A549 (cell line): ENCODE measurements around the gene HRC. TPM values are rescaled to one million over a fixed set of nuclear protein-coding genes. Genes with fewer than 3 reads are reported as not detected.
A peak's percentile ranks its signal among the peaks of the same experiment; 100 is the strongest.

Experiments
- ATAC-seq, 2 experiments: fragments of 200-7000 bp in 1 of 2; fragments of >200 bp in 1 of 2; cut with Nextera tagmentation in 1 of 2; cut with Tn5 transposase in 1 of 2; 3 replicates each; pipeline versions ENCODE4 v1.8.0 to v1.9.1; 2018 to 2020; ENCODE audit warnings: mild to moderate bottlenecking in 1 of 2, moderate library complexity in 1 of 2
- CTCF ChIA-PET: fragments of 300-600 bp; sonication (Branson Sonifier 250); formaldehyde crosslinking; extraction: SDS; loops from one replicate; lab custom pipeline; 2021; ENCODE audit warnings: antibody characterized with exemption, inconsistent platforms; lab: Yijun Ruan, JAX
- POLR2A ChIA-PET: fragments of 350-600 bp; formaldehyde crosslinking; extraction: SDS; loops from one replicate; lab custom pipeline; 2021; ENCODE audit warnings: antibody characterized with exemption, inconsistent platforms; lab: Yijun Ruan, JAX
- DNase-seq, 2 experiments: peaks; one replicate each; pipeline versions ENCODE4 v3.0.0 to v3.0.0-alpha.2; 2011 to 2016; ENCODE audit warnings: low read depth in 1 of 2, low spot score in 1 of 2
- FAIRE-seq: peaks from 2 replicates; lab custom pipeline; 2011; peaks lifted over from hg19 to GRCh38; lab: Jason Lieb, UNC
- H3K27ac ChIP-seq, 2 experiments: fragments of >200 bp; sonication (Bioruptor Twin); formaldehyde crosslinking; 3 replicates each; pipeline ENCODE4 v1.5.1; 2016 to 2017
- H3K4me1 ChIP-seq: fragments of >200 bp; sonication (Bioruptor Twin); formaldehyde crosslinking; 3 replicates; pipeline ENCODE4 v1.6.1; 2016
- H3K4me2 ChIP-seq: fragments of >200 bp; sonication (Bioruptor Twin); formaldehyde crosslinking; 3 replicates; pipeline ENCODE4 v1.6.1; 2016
- H3K4me3 ChIP-seq: fragments of >200 bp; sonication (Bioruptor Twin); formaldehyde crosslinking; 3 replicates; pipeline ENCODE4 v1.5.1; 2016
- H3K9me3 ChIP-seq: fragments of >200 bp; sonication (Bioruptor Twin); formaldehyde crosslinking; 3 replicates; pipeline ENCODE4 v1.6.1; 2016
- ATOH8 ChIP-seq: fragments of 250-450 bp; sonication (Bioruptor Pico); IDR thresholded peaks from 2 replicates; pipeline ENCODE4 v1.5.0; 2020; ENCODE audit warnings: low read depth, mild to moderate bottlenecking, moderate library complexity
- BCL3 ChIP-seq: fragments of >200 bp; sonication (Bioruptor Twin); formaldehyde crosslinking; IDR thresholded peaks from 3 replicates; pipeline ENCODE4 v1.6.1; 2016
- CBX2 ChIP-seq: fragments of 200-600 bp; sonication (generic); IDR thresholded peaks from 2 replicates; pipeline ENCODE4 v1.6.1; 2016; ENCODE audit warnings: low read depth, mild to moderate bottlenecking, borderline replicate concordance
- CBX8 ChIP-seq: fragments of 200-600 bp; sonication (generic); IDR thresholded peaks from 2 replicates; pipeline ENCODE4 v1.6.1; 2016
- CHD4 ChIP-seq: fragments of 200-600 bp; sonication (generic); IDR thresholded peaks from 2 replicates; pipeline ENCODE4 v1.6.1; 2016; ENCODE audit warnings: antibody characterized with exemption, mild to moderate bottlenecking, borderline replicate concordance
- E2F6 ChIP-seq: IDR thresholded peaks from 2 replicates; pipeline ENCODE4 v1.6.1; 2012; ENCODE audit warnings: low read depth, borderline replicate concordance
- EHMT2 ChIP-seq: fragments of 200-600 bp; sonication (generic); IDR thresholded peaks from 2 replicates; pipeline ENCODE4 v1.6.1; 2016; ENCODE audit warnings: antibody characterized with exemption, low read depth, mild to moderate bottlenecking, moderate library complexity
- ESRRA ChIP-seq: fragments of 150-350 bp; IDR thresholded peaks from 2 replicates; pipeline ENCODE4 v1.6.1; 2014; ENCODE audit warnings: mild to moderate bottlenecking, low read length, borderline replicate concordance
- FOSL2 ChIP-seq, 2 experiments: fragments of 450-650 bp in 1 of 2; fragments of >200 bp in 1 of 2; sonication (Bioruptor Twin) in 1 of 2; formaldehyde crosslinking; IDR thresholded peaks; 2 replicates each; pipeline versions ENCODE4 v1.5.0 to v1.6.1; 2016 to 2020; ENCODE audit warnings: mild to moderate bottlenecking in 1 of 2, moderate library complexity in 1 of 2
- GATA3 ChIP-seq: IDR thresholded peaks from 2 replicates; pipeline ENCODE4 v1.6.1; 2012; ENCODE audit warnings: borderline replicate concordance
- HDAC2 ChIP-seq: fragments of 200-600 bp; sonication (generic); IDR thresholded peaks from 2 replicates; pipeline ENCODE4 v1.6.1; 2016
- HMGXB4 ChIP-seq: fragments of 250-450 bp; sonication (Bioruptor Pico); IDR thresholded peaks from 2 replicates; pipeline ENCODE4 v1.5.0; 2021; ENCODE audit warnings: mild to moderate bottlenecking, moderate library complexity, borderline replicate concordance
- KDM5A ChIP-seq: fragments of 200-600 bp; sonication (generic); IDR thresholded peaks from 2 replicates; pipeline ENCODE4 v1.6.1; 2016; ENCODE audit warnings: antibody characterized with exemption, mild to moderate bottlenecking
- MAX ChIP-seq: IDR thresholded peaks from 2 replicates; pipeline ENCODE4 v1.6.1; 2012
- MAZ ChIP-seq: fragments of 150-350 bp; IDR thresholded peaks from 2 replicates; pipeline ENCODE4 v1.6.1; 2014; ENCODE audit warnings: antibody characterized with exemption, low read depth, low read length, borderline replicate concordance
- MYC ChIP-seq: IDR thresholded peaks from 2 replicates; pipeline ENCODE4 v1.6.1; 2012; ENCODE audit warnings: mild to moderate bottlenecking, inconsistent platforms, low read length, improper control_type of control experiment, borderline replicate concordance
- NFE2L2 ChIP-seq: fragments of 150-350 bp; conservative IDR thresholded peaks from 2 replicates; pipeline ENCODE4 v1.6.1; 2014; ENCODE audit warnings: low read length
- SMC3 ChIP-seq: fragments of >200 bp; sonication (Bioruptor Twin); formaldehyde crosslinking; IDR thresholded peaks from 3 replicates; pipeline ENCODE4 v1.6.1; 2018; ENCODE audit warnings: inconsistent platforms
- SREBF2 ChIP-seq: fragments of 450-650 bp; IDR thresholded peaks from 2 replicates; pipeline ENCODE4 v1.6.1; 2014; ENCODE audit warnings: mild to moderate bottlenecking, moderate library complexity
- TFCP2L1 ChIP-seq: fragments of 250-450 bp; sonication (Bioruptor Pico); IDR thresholded peaks from 2 replicates; pipeline ENCODE4 v1.5.0; 2021; ENCODE audit warnings: mild to moderate bottlenecking
- TP53 ChIP-seq: fragments of 250-450 bp; sonication (Bioruptor Pico); IDR thresholded peaks from 2 replicates; pipeline ENCODE4 v1.5.0; 2021; ENCODE audit warnings: mild to moderate bottlenecking, moderate library complexity
- USF2 ChIP-seq: fragments of 450-650 bp; IDR thresholded peaks from 2 replicates; pipeline ENCODE4 v1.6.1; 2014; ENCODE audit warnings: antibody characterized with exemption
- ZC3H11A ChIP-seq: fragments of 450-650 bp; IDR thresholded peaks from 2 replicates; pipeline ENCODE4 v1.6.1; 2014; ENCODE audit warnings: antibody characterized with exemption, mild to moderate bottlenecking
- WGBS: methylation state at CpG from one replicate; pipeline ENCODE4 v1.1.6; 2017; ENCODE audit errors: missing lambda C conversion rate; 5-methylcytosine and 5-hydroxymethylcytosine counted together
- polyA plus RNA-seq, 4 experiments: library from polyadenylated mRNA; depleted of rRNA in 3 of 4; stranded (reverse); fragments of >200 nt; fragmentation: RNase III in 1 of 4; extraction: RNeasy Plus Mini Kit Qiagen cat#74134 plus additional on column Dnase treatment in 1 of 4; gene quantifications; 2 replicates in 3 of 4; 3 replicates in 1 of 4; pipeline ENCODE4 v1.2.3, GENCODE V29; 2011 to 2017

HRC gene
- polyA plus RNA-seq, 2 of the 4 experiments (the other 2 are of a cell fraction), result 0.04 TPM

- H3K27ac ChIP-seq, result no peak overlapping the region
- H3K9me3 ChIP-seq, result no peaks in the 10 kb centered on the region
- WGBS, result 43% methylated on average over 9 of the region's 10 CpGs
- DNase-seq (no peak), ATAC-seq (no peak), FAIRE-seq (no peak)
- CTCF ChIA-PET, result interaction anchor here (0.8 to 15.0 kb wide), 3 partner anchors 23 to 46 kb away, joined by 3 to 298 read pairs (median 78); partner anchors contain the start of genes LIN7B and PPFIA3
- H3K4me2 ChIP-seq, result peak overlapping the region; percentile 100
- POLR2A ChIA-PET, result no interaction called here
- no peak overlapping the region for H3K4me3 ChIP-seq
- H3K4me1 ChIP-seq, result peaks cover 18% of the 10 kb centered on the region; the same call in 2 of the 3 replicates
- TF ChIP-seq ESRRA (no peak), BCL3 (no peak), CBX8 (no peak), ATOH8 (CRISPR knock-in tag) (no peak), KDM5A (no peak), SREBF2 (no peak), MAZ (no peak), TFCP2L1 (no peak), CBX2 (no peak), TP53 (CRISPR knock-in tag) (no peak), ZC3H11A (no peak), SMC3 (no peak), NFE2L2 (no peak), FOSL2 (IDR thresholded peaks at IDR 0.05) (no peak), FOSL2 (CRISPR knock-in tag; IDR thresholded peaks at IDR 0.05) (no peak), HDAC2 (no peak)
- TF ChIP-seq, all 56 proteins: peak for 0
Measured at GRCh38 chr19:49152119-49152550, 3.1 kb downstream of the HRC start.

GRCh38 chr19:49151267-49152118 is 3.7 kb downstream of the HRC start:
- Histone ChIP-seq H3K4me1 (peaks cover 20% of the 10 kb centered on the region), H3K9me3 (no peaks in the 10 kb centered on the region), H3K4me2 (peak overlapping the region; percentile 100)
- DNase-seq, result peak; percentile 87 to 91
- TF ChIP-seq HDAC2 (0 out of 2 replicates have a peak, but pooled peaks have one; percentile 22), EHMT2 (no peak), MAX (peak; percentile 98), USF2 (peak; percentile 78), MYC (0 out of 2 replicates have a peak, but pooled peaks have one; percentile 47), GATA3 (0 out of 2 replicates have a peak, but pooled peaks have one; percentile 1), HMGXB4 (CRISPR knock-in tag) (no peak), E2F6 (peak; percentile 95), CHD4 (peak; percentile 79; the same call in 1 of the 2 replicates)
- TF ChIP-seq, all 56 proteins: peak for 7
- Histone ChIP-seq H3K4me3 (no peak overlapping the region; the same call in 2 of the 3 replicates), H3K27ac (no peak overlapping the region; a peak in 1 of 6 replicates)
- POLR2A ChIA-PET, result interaction anchor here (2.7 kb wide), 1 partner anchor 24 kb away, joined by 14 read pairs; no protein-coding TSS in a partner anchor
- no peak for FAIRE-seq
- WGBS, result 27% methylated on average over 41 of the region's 45 CpGs
- peak; percentile 22 to 46; a peak in 4 of 6 replicates for ATAC-seq
- CTCF ChIA-PET, result interaction anchor here (0.7 to 15.0 kb wide), 10 partner anchors 9 to 152 kb away, joined by 3 to 298 read pairs (median 6); partner anchors contain the start of genes LIN7B and PPFIA3
